SJSA1 (cell line): ENCODE measurements around the gene ZNF891. TPM values are rescaled to one million over a fixed set of nuclear protein-coding genes. Genes with fewer than 3 reads are reported as not detected.
A peak's percentile ranks its signal among the peaks of the same experiment; 100 is the strongest.

Experiments used
- DNase-seq, 2 experiments: peaks; one replicate each; pipeline ENCODE4 v3.0.0-alpha.2; 2015 to 2020; ENCODE audit warnings: low spot score in 2 of 2, low read depth in 1 of 2
- H3K27ac ChIP-seq: fragments of 250-450 bp; sonication (Bioruptor Pico); 2 replicates; pipeline ENCODE4 v1.5.1; 2020; ENCODE audit warnings: mild to moderate bottlenecking, moderate library complexity
- H3K27me3 ChIP-seq: fragments of 250-450 bp; sonication (Bioruptor Pico); replicated peaks from 2 replicates; pipeline ENCODE4 v1.5.1; 2020; ENCODE audit warnings: mild to moderate bottlenecking, moderate library complexity
- H3K36me3 ChIP-seq: fragments of 250-450 bp; sonication (Bioruptor Pico); 2 replicates; pipeline ENCODE4 v1.5.1; 2020; ENCODE audit warnings: mild to moderate bottlenecking
- H3K4me1 ChIP-seq: fragments of 250-450 bp; sonication (Bioruptor Pico); replicated peaks from 2 replicates; pipeline ENCODE4 v1.6.1; 2021; ENCODE audit warnings: mild to moderate bottlenecking
- H3K4me3 ChIP-seq: fragments of 250-450 bp; sonication (Bioruptor Pico); 2 replicates; pipeline ENCODE4 v1.5.1; 2020; ENCODE audit warnings: mild to moderate bottlenecking
- H3K9me3 ChIP-seq: fragments of 250-450 bp; sonication (Bioruptor Pico); replicated peaks from 2 replicates; pipeline ENCODE4 v1.5.1; 2020; ENCODE audit warnings: mild to moderate bottlenecking
- total RNA-seq: library from RNA; depleted of rRNA; stranded (reverse); fragments of >200 nt; shearing (Covaris generic); gene quantifications from 2 replicates; pipeline ENCODE4 v1.2.3, GENCODE V29; 2014

The ZNF891 gene
- total RNA-seq, 1 experiment from 2014 or later: 0.11 TPM

DNA sequence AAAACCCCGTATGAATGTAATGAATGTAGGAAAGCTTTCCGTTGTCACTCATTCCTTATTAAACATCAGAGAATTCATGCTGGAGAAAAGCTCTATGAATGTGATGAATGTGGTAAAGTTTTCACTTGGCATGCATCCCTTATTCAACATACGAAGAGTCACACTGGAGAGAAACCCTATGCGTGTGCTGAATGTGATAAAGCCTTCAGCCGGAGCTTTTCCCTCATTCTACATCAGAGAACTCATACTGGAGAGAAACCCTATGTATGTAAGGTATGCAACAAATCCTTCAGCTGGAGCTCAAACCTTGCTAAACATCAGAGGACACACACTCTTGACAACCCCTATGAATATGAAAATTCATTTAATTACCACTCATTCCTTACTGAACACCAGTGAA is 23.8 kb downstream of the ZNF891 start:
- DNase-seq: no peak

GRCh38 chr12:133105620-133106019 is 24.5 kb downstream of the ZNF891 start:
- H3K9me3 ChIP-seq: peaks cover 21% of the 10 kb centered on the region
- DNase-seq: no peak
- H3K27ac ChIP-seq: no peak overlapping the region
- H3K27me3 ChIP-seq: no peaks in the 10 kb centered on the region
- no peaks in the 10 kb centered on the region for H3K4me1 ChIP-seq
- H3K4me3 ChIP-seq: no peak overlapping the region
- no peaks in the 10 kb centered on the region for H3K36me3 ChIP-seq

More for the DNA sequence above, 23.8 kb downstream of the ZNF891 start:
- Histone ChIP-seq H3K27me3 (no peaks in the 10 kb centered on the region), H3K9me3 (peaks cover 21% of the 10 kb centered on the region), H3K4me3 (no peak overlapping the region), H3K4me1 (no peaks in the 10 kb centered on the region), H3K36me3 (no peaks in the 10 kb centered on the region), H3K27ac (no peak overlapping the region)

- no peak for DNase-seq
- Histone ChIP-seq H3K9me3 (peaks cover 27% of the 10 kb centered on the region), H3K4me3 (no peak overlapping the region), H3K36me3 (no peaks in the 10 kb centered on the region), H3K27me3 (no peaks in the 10 kb centered on the region), H3K4me1 (no peaks in the 10 kb centered on the region), H3K27ac (no peak overlapping the region)
Measured at GRCh38 chr12:133083345-133083744, 46.7 kb downstream of the ZNF891 start.

DNA sequence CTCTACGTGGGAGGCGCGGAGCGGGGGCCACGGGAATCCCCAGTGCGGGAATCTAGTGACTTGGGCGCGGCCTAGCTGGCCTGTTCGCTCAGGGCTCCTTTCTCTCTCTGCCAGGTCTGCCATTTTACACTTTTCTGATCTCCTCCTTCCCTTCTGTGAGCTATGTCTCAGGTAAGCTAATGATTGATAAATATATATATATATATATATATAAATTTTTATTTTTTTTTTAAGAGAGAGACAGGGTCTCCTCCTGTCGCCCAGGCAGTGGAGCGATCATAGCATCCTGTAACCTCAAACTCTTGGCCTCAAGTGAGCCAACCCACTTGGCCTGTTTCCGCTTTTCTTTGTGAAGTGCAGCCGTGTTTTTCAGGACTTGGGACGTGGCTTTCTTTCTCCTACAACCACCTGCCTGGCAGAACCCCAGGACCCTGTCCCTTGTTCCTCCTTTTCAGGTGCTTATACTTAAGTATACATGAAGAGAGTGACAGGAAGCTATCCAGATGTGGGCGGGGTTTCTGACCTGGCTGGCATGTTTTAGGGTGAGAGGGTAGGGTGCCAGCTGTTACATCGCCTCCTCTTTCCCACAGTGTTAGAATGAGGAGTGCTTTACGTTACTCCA is 48.8 kb downstream of the ZNF891 start:
- Histone ChIP-seq H3K4me3 (peak overlapping the region; percentile 33), H3K36me3 (no peaks in the 10 kb centered on the region), H3K27ac (no peak overlapping the region), H3K9me3 (peaks cover 30% of the 10 kb centered on the region), H3K4me1 (no peaks in the 10 kb centered on the region), H3K27me3 (no peaks in the 10 kb centered on the region)
- no peak for DNase-seq

DNA sequence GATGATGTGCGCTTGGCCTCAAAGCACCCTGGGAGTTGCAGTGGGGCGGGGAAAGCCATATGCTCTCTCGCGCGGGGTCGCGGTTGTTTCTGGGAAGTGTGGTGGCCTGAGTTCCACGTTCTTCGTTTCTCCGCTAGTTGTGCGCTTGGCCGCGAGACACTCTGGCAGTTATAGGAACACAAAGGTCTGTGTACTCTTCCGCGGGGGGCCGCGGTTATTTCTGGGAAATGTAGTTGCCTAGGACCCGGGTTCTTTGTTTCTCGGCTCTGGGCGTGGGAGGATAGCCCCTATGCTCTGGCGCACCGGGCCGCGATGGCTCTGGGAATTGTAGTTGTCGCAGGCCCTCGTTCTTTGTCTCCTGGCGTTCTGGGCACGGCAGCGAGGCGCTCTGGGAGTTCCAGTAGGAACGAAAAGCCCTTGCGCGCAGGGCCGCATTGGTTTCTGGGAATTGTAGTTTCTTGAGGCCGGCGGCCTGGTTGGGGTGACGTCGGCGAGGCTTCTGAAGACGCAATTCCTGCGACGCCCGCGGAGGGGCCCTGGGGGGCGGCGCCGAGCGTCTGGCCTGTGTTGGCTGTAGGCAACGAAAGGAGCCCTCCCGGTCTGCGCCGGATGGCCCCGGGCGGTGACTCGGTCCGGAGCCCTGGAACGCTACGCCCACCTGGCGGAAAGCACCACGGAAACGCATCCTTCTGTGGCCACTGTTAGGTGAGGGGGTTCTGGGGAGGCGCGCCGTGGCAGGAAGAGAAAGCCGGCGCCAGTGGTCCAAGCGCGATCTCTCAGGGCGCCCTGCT is 49.5 kb downstream of the ZNF891 start, which contains the start of gene ZNF140:
Gene ZNF140, plus strand, starts transcription at position 556 of the 791 bp plus-strand sequence. CDS start 398 bp downstream, outside the sequence.
- H3K4me1 ChIP-seq: no peaks in the 10 kb centered on the region
- peak within 1 kb of the TSS; percentile 40; the same call in 1 of the 2 replicates for H3K27ac ChIP-seq
- peak; percentile 33 to 44 for DNase-seq
- no peaks in the 10 kb centered on the region for H3K27me3 ChIP-seq
- H3K9me3 ChIP-seq: peaks cover 23% of the 10 kb centered on the region
- H3K36me3 ChIP-seq: no peaks in the 10 kb centered on the region
- H3K4me3 ChIP-seq: peak within 1 kb of the TSS; percentile 33

GRCh38 chr12:133080026-133080367 is 50.1 kb downstream of the ZNF891 start:
- H3K4me1 ChIP-seq: no peaks in the 10 kb centered on the region
- peak in 1 of 2 experiments; percentile 49 for DNase-seq
- H3K9me3 ChIP-seq: peaks cover 23% of the 10 kb centered on the region
- H3K36me3 ChIP-seq: no peaks in the 10 kb centered on the region
- peak overlapping the region; percentile 40; the same call in 1 of the 2 replicates for H3K27ac ChIP-seq
- peak overlapping the region; percentile 33 for H3K4me3 ChIP-seq
- no peaks in the 10 kb centered on the region for H3K27me3 ChIP-seq

GRCh38 chr12:133073836-133074235 is 56.2 kb downstream of the ZNF891 start:
- peaks cover 13% of the 10 kb centered on the region for H3K9me3 ChIP-seq
- H3K27me3 ChIP-seq: no peaks in the 10 kb centered on the region

DNA sequence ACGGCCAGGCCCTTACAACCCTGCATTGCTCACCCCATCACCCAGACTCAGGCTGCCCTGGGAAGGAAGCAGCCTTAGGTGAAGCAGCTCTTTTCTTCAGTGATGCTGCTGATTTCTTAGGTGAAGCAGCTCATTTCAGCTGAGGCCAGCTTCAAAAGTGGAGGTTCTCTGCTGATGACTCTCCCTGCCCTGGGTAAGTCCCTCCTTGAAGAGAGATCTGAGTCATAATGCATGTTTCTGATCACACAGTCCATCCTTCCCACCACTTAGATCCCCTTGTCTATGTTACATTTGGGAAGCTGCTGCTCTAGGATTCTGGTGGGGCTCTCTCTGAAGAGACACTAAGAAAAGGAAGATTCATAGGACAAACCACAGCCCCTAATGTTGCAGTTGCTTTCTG is 66.5 kb downstream of the ZNF891 start:
- Histone ChIP-seq H3K4me1 (no peaks in the 10 kb centered on the region), H3K9me3 (peaks cover 35% of the 10 kb centered on the region), H3K36me3 (no peaks in the 10 kb centered on the region), H3K4me3 (no peak overlapping the region), H3K27ac (no peak overlapping the region), H3K27me3 (no peaks in the 10 kb centered on the region)
- DNase-seq: no peak

More at GRCh38 chr12:133073836-133074235, 56.2 kb downstream of the ZNF891 start:
- no peak overlapping the region for H3K4me3 ChIP-seq
- H3K27ac ChIP-seq: no peak overlapping the region
- no peak for DNase-seq
- H3K4me1 ChIP-seq: no peaks in the 10 kb centered on the region
- H3K36me3 ChIP-seq: no peaks in the 10 kb centered on the region

DNA sequence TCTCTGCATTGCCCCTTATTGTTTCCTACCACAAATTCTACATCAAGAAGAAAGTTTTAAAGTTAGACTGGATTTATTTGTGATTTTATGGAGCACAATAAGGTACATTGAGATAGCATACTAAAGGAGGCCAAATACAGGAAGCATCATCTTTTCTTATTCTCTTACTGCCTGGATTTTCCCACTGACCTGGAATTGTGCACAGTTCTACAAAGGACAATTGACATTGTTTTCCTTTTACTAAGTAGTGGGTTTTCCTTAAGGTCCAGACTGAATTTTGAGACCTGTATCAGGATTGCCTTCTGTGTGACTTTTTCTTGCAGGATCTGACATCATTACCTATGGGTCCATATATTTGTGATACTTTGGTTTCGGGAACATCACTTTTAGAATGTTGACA is 68.1 kb downstream of the ZNF891 start:
- H3K9me3 ChIP-seq: peaks cover 41% of the 10 kb centered on the region
- H3K4me3 ChIP-seq: no peak overlapping the region
- no peaks in the 10 kb centered on the region for H3K36me3 ChIP-seq

GRCh38 chr12:133058203-133059113 is 71.6 kb downstream of the ZNF891 start:
- Histone ChIP-seq H3K4me1 (no peaks in the 10 kb centered on the region), H3K9me3 (peaks cover 42% of the 10 kb centered on the region), H3K36me3 (no peaks in the 10 kb centered on the region), H3K27me3 (no peaks in the 10 kb centered on the region), H3K4me3 (no peak overlapping the region), H3K27ac (no peak overlapping the region)
- peak in 1 of 2 experiments; percentile 6 for DNase-seq

More for the DNA sequence above, 68.1 kb downstream of the ZNF891 start:
- DNase-seq: no peak
- Histone ChIP-seq H3K27ac (no peak overlapping the region), H3K27me3 (no peaks in the 10 kb centered on the region), H3K4me1 (no peaks in the 10 kb centered on the region)

GRCh38 chr12:133057446-133057845 is 72.6 kb downstream of the ZNF891 start:
- no peaks in the 10 kb centered on the region for H3K4me1 ChIP-seq
- peaks cover 45% of the 10 kb centered on the region for H3K9me3 ChIP-seq
- no peak overlapping the region for H3K4me3 ChIP-seq
- no peaks in the 10 kb centered on the region for H3K36me3 ChIP-seq
- H3K27me3 ChIP-seq: no peaks in the 10 kb centered on the region
- H3K27ac ChIP-seq: no peak overlapping the region
- no peak for DNase-seq
